ENCODE measurements around the gene LIPE.
A peak's percentile ranks its signal among the peaks of the same experiment; 100 is the strongest.

LIPE gene

GRCh38 chr19:42411581-42412178, 15.5 kb downstream of the LIPE start:
- H3K79me2 ChIP-seq (ENCODE audit: control insufficient read depth, insufficient read depth, low read length, unreplicated experiment) = no peaks in the 10 kb centered on the region
- no peak overlapping the region for H2AFZ ChIP-seq (ENCODE audit: low read length, unreplicated experiment)
- H3K36me3 ChIP-seq (ENCODE audit: insufficient read depth, low read length) = no peaks in the 10 kb centered on the region
- no peak overlapping the region for H3K27ac ChIP-seq (ENCODE audit: low read depth, low read length)
- H3K27me3 ChIP-seq (ENCODE audit: insufficient read depth, low read length) = no peaks in the 10 kb centered on the region
- no peaks in the 10 kb centered on the region for H3K4me1 ChIP-seq (ENCODE audit: control insufficient read depth, insufficient read depth, low read length, unreplicated experiment)
- H3K4me3 ChIP-seq (ENCODE audit: low read depth, low read length) = no peak overlapping the region

GRCh38 chr19:42410371-42410770, 16.8 kb downstream of the LIPE start:
- Histone ChIP-seq H3K4me3 (ENCODE audit: low read depth, low read length) (no peak overlapping the region), H3K4me1 (ENCODE audit: control insufficient read depth, insufficient read depth, low read length, unreplicated experiment) (no peaks in the 10 kb centered on the region), H3K27ac (ENCODE audit: low read depth, low read length) (no peak overlapping the region), H3K27me3 (ENCODE audit: insufficient read depth, low read length) (no peaks in the 10 kb centered on the region), H3K79me2 (ENCODE audit: control insufficient read depth, insufficient read depth, low read length, unreplicated experiment) (no peaks in the 10 kb centered on the region), H3K36me3 (ENCODE audit: insufficient read depth, low read length) (no peaks in the 10 kb centered on the region), H2AFZ (ENCODE audit: low read length, unreplicated experiment) (no peak overlapping the region)

DNA sequence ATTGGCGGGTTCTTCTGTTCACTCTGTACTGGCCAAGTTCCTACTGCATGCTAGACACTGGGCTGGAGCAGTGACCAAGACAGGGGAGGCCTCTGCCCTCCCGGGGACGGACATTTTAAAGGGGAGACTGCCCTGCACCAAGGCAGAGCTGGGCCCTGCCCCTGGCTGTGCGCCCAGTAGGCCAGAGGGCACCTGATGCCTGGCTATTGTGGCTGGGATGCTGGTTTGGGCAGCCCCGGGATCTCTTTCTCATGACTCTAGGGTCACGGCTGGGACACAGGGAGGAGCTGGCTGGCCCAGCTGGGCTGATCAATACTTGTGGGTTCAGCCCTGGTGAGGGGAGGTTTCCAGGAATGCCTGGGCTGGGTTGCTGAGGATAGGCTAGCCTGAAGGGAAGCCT, 17.7 kb downstream of the LIPE start:
- H3K79me2 ChIP-seq (ENCODE audit: control insufficient read depth, insufficient read depth, low read length, unreplicated experiment) = no peaks in the 10 kb centered on the region
- H3K4me1 ChIP-seq (ENCODE audit: control insufficient read depth, insufficient read depth, low read length, unreplicated experiment) = no peaks in the 10 kb centered on the region
- H3K27me3 ChIP-seq (ENCODE audit: insufficient read depth, low read length) = no peaks in the 10 kb centered on the region
- no peak overlapping the region for H3K4me3 ChIP-seq (ENCODE audit: low read depth, low read length)
- no peak overlapping the region for H3K27ac ChIP-seq (ENCODE audit: low read depth, low read length)
- H3K36me3 ChIP-seq (ENCODE audit: insufficient read depth, low read length) = no peaks in the 10 kb centered on the region
- H2AFZ ChIP-seq (ENCODE audit: low read length, unreplicated experiment) = no peak overlapping the region

- H2AFZ ChIP-seq (ENCODE audit: low read length, unreplicated experiment) = no peak overlapping the region
- no peak overlapping the region for H3K27ac ChIP-seq (ENCODE audit: low read depth, low read length)
- H3K4me3 ChIP-seq (ENCODE audit: low read depth, low read length) = no peak overlapping the region
- no peaks in the 10 kb centered on the region for H3K4me1 ChIP-seq (ENCODE audit: control insufficient read depth, insufficient read depth, low read length, unreplicated experiment)
- H3K27me3 ChIP-seq (ENCODE audit: insufficient read depth, low read length) = no peaks in the 10 kb centered on the region
- H3K36me3 ChIP-seq (ENCODE audit: insufficient read depth, low read length) = no peaks in the 10 kb centered on the region
- H3K79me2 ChIP-seq (ENCODE audit: control insufficient read depth, insufficient read depth, low read length, unreplicated experiment) = no peaks in the 10 kb centered on the region
These were observed 19.4 kb downstream of the LIPE start for GRCh38 chr19:42407816-42408175.

DNA sequence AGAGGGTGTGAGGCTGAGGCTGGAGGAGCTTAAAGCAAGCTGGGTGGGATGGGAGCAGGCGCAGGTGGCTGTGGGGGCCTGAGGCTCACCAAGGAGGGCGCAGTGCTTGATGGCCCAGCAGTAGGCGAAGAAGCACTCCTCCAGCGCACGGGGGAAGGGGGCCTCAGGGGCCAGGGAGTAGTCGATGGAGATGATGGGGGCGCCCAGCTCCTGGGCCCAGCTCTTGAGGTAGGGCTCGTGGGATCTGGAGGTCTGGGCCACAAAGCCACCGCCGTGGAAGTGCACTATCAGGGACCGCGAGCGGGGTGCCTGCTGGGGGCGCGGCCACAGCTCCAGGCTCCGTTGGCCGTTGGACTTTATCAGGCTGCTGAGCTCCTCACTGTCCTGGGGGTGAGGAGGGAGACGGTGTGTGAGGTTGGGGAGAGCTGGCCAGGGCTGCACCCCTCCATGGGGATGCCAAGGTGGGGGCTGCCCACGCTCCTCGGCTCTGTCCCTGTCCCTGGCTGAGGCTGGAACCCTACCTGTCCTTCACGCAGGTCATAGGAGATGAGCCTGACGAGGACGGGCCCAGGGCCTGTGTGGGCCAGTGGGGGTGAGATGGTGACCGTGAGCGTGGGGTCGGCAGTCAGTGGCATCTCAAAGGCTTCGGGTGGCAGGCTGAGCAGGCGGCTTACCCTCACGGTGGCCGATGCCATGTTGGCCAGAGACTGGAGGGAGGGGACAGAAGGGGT, 19.9 kb downstream of the LIPE start:
- Histone ChIP-seq H3K36me3 (ENCODE audit: insufficient read depth, low read length) (no peaks in the 10 kb centered on the region), H3K4me3 (ENCODE audit: low read depth, low read length) (no peak overlapping the region), H3K27ac (ENCODE audit: low read depth, low read length) (no peak overlapping the region), H3K79me2 (ENCODE audit: control insufficient read depth, insufficient read depth, low read length, unreplicated experiment) (no peaks in the 10 kb centered on the region), H3K4me1 (ENCODE audit: control insufficient read depth, insufficient read depth, low read length, unreplicated experiment) (no peaks in the 10 kb centered on the region), H3K27me3 (ENCODE audit: insufficient read depth, low read length) (no peaks in the 10 kb centered on the region), H2AFZ (ENCODE audit: low read length, unreplicated experiment) (no peak overlapping the region)

GRCh38 chr19:42406111-42406510, 21.1 kb downstream of the LIPE start:
- H3K4me1 ChIP-seq (ENCODE audit: control insufficient read depth, insufficient read depth, low read length, unreplicated experiment) = no peaks in the 10 kb centered on the region
- H3K27ac ChIP-seq (ENCODE audit: low read depth, low read length) = no peak overlapping the region
- H2AFZ ChIP-seq (ENCODE audit: low read length, unreplicated experiment) = no peak overlapping the region
- no peaks in the 10 kb centered on the region for H3K79me2 ChIP-seq (ENCODE audit: control insufficient read depth, insufficient read depth, low read length, unreplicated experiment)
- H3K4me3 ChIP-seq (ENCODE audit: low read depth, low read length) = no peak overlapping the region
- H3K27me3 ChIP-seq (ENCODE audit: insufficient read depth, low read length) = no peaks in the 10 kb centered on the region
- no peaks in the 10 kb centered on the region for H3K36me3 ChIP-seq (ENCODE audit: insufficient read depth, low read length)

GRCh38 chr19:42403586-42403985, 23.6 kb downstream of the LIPE start:
- H3K4me3 ChIP-seq (ENCODE audit: low read depth, low read length) = no peak overlapping the region
- H3K79me2 ChIP-seq (ENCODE audit: control insufficient read depth, insufficient read depth, low read length, unreplicated experiment) = no peaks in the 10 kb centered on the region
- no peaks in the 10 kb centered on the region for H3K36me3 ChIP-seq (ENCODE audit: insufficient read depth, low read length)
- no peaks in the 10 kb centered on the region for H3K27me3 ChIP-seq (ENCODE audit: insufficient read depth, low read length)
- no peaks in the 10 kb centered on the region for H3K4me1 ChIP-seq (ENCODE audit: control insufficient read depth, insufficient read depth, low read length, unreplicated experiment)
- H3K27ac ChIP-seq (ENCODE audit: low read depth, low read length) = no peak overlapping the region
- H2AFZ ChIP-seq (ENCODE audit: low read length, unreplicated experiment) = no peak overlapping the region

DNA sequence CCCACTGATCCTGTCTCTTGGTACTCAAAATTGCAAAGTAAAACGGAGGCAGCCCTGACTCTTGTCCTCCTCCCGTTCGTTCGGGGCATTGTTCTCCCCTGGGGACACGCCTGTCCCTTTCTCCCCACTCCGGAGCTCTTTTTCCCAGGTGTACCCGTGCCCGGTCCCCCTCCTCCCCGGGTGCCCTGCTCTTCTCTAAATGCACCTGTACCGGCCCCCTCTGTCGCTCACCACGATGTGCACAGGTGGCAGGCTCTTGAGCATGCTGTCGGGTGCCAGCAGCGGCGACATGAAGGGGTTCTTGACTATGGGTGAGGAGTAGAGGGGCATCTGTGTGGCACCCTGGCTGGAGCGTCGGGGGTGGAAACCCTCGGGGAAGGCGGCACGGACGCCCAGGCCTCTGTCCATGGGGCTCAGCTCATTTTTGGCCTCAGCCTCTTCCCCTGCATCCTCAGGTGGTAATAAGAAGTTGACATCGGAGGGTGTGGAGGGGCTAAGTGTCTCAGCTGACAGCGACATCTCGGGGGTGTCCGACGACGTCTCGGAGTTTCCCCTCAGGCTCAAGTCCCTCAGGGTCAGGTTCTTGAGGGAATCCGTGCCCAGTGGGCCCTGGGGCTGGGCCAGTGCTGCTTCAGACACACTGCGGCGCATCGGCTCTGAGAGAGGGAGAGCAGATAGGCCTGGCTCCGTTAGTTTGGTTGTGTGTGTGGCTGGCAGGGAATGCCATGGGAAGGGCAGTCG, 24.6 kb downstream of the LIPE start:
- no peak overlapping the region for H3K27ac ChIP-seq (ENCODE audit: low read depth, low read length)
- peaks cover 3% of the 10 kb centered on the region for H3K79me2 ChIP-seq (ENCODE audit: control insufficient read depth, insufficient read depth, low read length, unreplicated experiment)
- H3K4me1 ChIP-seq (ENCODE audit: control insufficient read depth, insufficient read depth, low read length, unreplicated experiment) = peaks cover 4% of the 10 kb centered on the region
- H3K27me3 ChIP-seq (ENCODE audit: insufficient read depth, low read length) = no peaks in the 10 kb centered on the region
- H3K4me3 ChIP-seq (ENCODE audit: low read depth, low read length) = no peak overlapping the region
- H3K36me3 ChIP-seq (ENCODE audit: insufficient read depth, low read length) = no peaks in the 10 kb centered on the region
- H2AFZ ChIP-seq (ENCODE audit: low read length, unreplicated experiment) = no peak overlapping the region

- Histone ChIP-seq H3K4me1 (ENCODE audit: control insufficient read depth, insufficient read depth, low read length, unreplicated experiment) (peaks cover 5% of the 10 kb centered on the region), H3K27me3 (ENCODE audit: insufficient read depth, low read length) (no peaks in the 10 kb centered on the region), H3K79me2 (ENCODE audit: control insufficient read depth, insufficient read depth, low read length, unreplicated experiment) (peaks cover 3% of the 10 kb centered on the region), H3K4me3 (ENCODE audit: low read depth, low read length) (peak overlapping the region; percentile 70), H2AFZ (ENCODE audit: low read length, unreplicated experiment) (no peak overlapping the region), H3K27ac (ENCODE audit: low read depth, low read length) (no peak overlapping the region), H3K36me3 (ENCODE audit: insufficient read depth, low read length) (no peaks in the 10 kb centered on the region)
These were observed 25.6 kb downstream of the LIPE start for GRCh38 chr19:42401365-42402303.

- Histone ChIP-seq H3K27me3 (ENCODE audit: insufficient read depth, low read length) (no peaks in the 10 kb centered on the region), H3K4me3 (ENCODE audit: low read depth, low read length) (no peak overlapping the region), H3K79me2 (ENCODE audit: control insufficient read depth, insufficient read depth, low read length, unreplicated experiment) (peaks cover 3% of the 10 kb centered on the region), H2AFZ (ENCODE audit: low read length, unreplicated experiment) (no peak overlapping the region), H3K4me1 (ENCODE audit: control insufficient read depth, insufficient read depth, low read length, unreplicated experiment) (peaks cover 8% of the 10 kb centered on the region), H3K36me3 (ENCODE audit: insufficient read depth, low read length) (no peaks in the 10 kb centered on the region), H3K27ac (ENCODE audit: low read depth, low read length) (no peak overlapping the region)
These were observed 26.8 kb downstream of the LIPE start for GRCh38 chr19:42400404-42400803.

Measured in ACC112 (cell line).